Measurements from ENCODE around the gene MED13.

MED13 gene

GRCh38 chr17:62099532-62099931, 34.5 kb upstream of the MED13 start:
- no peak overlapping the region for H3K4me3 ChIP-seq (replicated peaks; ENCODE audit: low read depth, low read length)
- TF ChIP-seq CTCF (IDR thresholded peaks at IDR 0.05; ENCODE audit: insufficient read depth, low read length, poor library complexity, severe bottlenecking): no peak
- no peaks in the 10 kb centered on the region for H3K27me3 ChIP-seq (replicated peaks; ENCODE audit: control insufficient read depth, insufficient read depth, low read length)
- DNase-seq (ENCODE audit: extremely low read depth, insufficient read length): no peak
- H3K36me3 ChIP-seq (ENCODE audit: control insufficient read depth, insufficient read depth, low read length): no peaks in the 10 kb centered on the region

GRCh38 chr17:62098623-62099231, 33.6 kb upstream of the MED13 start:
- Histone ChIP-seq H3K4me3 (replicated peaks; ENCODE audit: low read depth, low read length) (no peak overlapping the region), H3K27me3 (replicated peaks; ENCODE audit: control insufficient read depth, insufficient read depth, low read length) (no peaks in the 10 kb centered on the region), H3K36me3 (ENCODE audit: control insufficient read depth, insufficient read depth, low read length) (no peaks in the 10 kb centered on the region)
- peak; percentile 69 for DNase-seq (ENCODE audit: extremely low read depth, insufficient read length)
- TF ChIP-seq CTCF (IDR thresholded peaks at IDR 0.05; ENCODE audit: insufficient read depth, low read length, poor library complexity, severe bottlenecking): no peak

- no peak overlapping the region for H3K4me3 ChIP-seq (replicated peaks; ENCODE audit: low read depth, low read length)
Observed at GRCh38 chr17:62096401-62096670, 31.3 kb upstream of the MED13 start.

GRCh38 chr17:62094175-62094574, 29.1 kb upstream of the MED13 start:
- Histone ChIP-seq H3K27me3 (replicated peaks; ENCODE audit: control insufficient read depth, insufficient read depth, low read length) (no peaks in the 10 kb centered on the region), H3K4me3 (replicated peaks; ENCODE audit: low read depth, low read length) (no peak overlapping the region; the same call in 1 of the 2 replicates), H3K36me3 (ENCODE audit: control insufficient read depth, insufficient read depth, low read length) (no peaks in the 10 kb centered on the region)
- TF ChIP-seq CTCF (IDR thresholded peaks at IDR 0.05; ENCODE audit: insufficient read depth, low read length, poor library complexity, severe bottlenecking): no peak
- DNase-seq (ENCODE audit: extremely low read depth, insufficient read length): no peak

More at GRCh38 chr17:62096401-62096670, 31.3 kb upstream of the MED13 start:
- TF ChIP-seq CTCF (IDR thresholded peaks at IDR 0.05; ENCODE audit: insufficient read depth, low read length, poor library complexity, severe bottlenecking): no peak
- DNase-seq (ENCODE audit: extremely low read depth, insufficient read length): no peak
- Histone ChIP-seq H3K36me3 (ENCODE audit: control insufficient read depth, insufficient read depth, low read length) (no peaks in the 10 kb centered on the region), H3K27me3 (replicated peaks; ENCODE audit: control insufficient read depth, insufficient read depth, low read length) (no peaks in the 10 kb centered on the region)

- no peak for TF ChIP-seq CTCF (IDR thresholded peaks at IDR 0.05; ENCODE audit: insufficient read depth, low read length, poor library complexity, severe bottlenecking)
- no peak overlapping the region for H3K4me3 ChIP-seq (replicated peaks; ENCODE audit: low read depth, low read length)
- H3K36me3 ChIP-seq (ENCODE audit: control insufficient read depth, insufficient read depth, low read length): no peaks in the 10 kb centered on the region
- no peaks in the 10 kb centered on the region for H3K27me3 ChIP-seq (replicated peaks; ENCODE audit: control insufficient read depth, insufficient read depth, low read length)
- peak; percentile 83 for DNase-seq (ENCODE audit: extremely low read depth, insufficient read length)
Observed at GRCh38 chr17:62093188-62094155, 28.4 kb upstream of the MED13 start.
